CD4-positive, alpha-beta T cell (primary cell): ENCODE measurements around the gene GAREM1. TPM values are rescaled to one million over a fixed set of nuclear protein-coding genes. Genes with fewer than 3 reads are reported as not detected.
"Not testable (repeated sequence)": the region's sequence is repeated elsewhere in the genome, so short reads cannot be mapped to it uniquely, and the experiment has no call there.

Experiments
- ATAC-seq: fragments of 200-7000 bp; cut with Tn5 transposase; one replicate; pipeline ENCODE4 v1.10.0; 2022; ENCODE audit warnings: mild to moderate bottlenecking; ENCODE audit not compliant: poor library complexity
- CTCF ChIA-PET: fragments of 350-600 bp; sonication (Branson Sonifier 250); formaldehyde crosslinking; loops from one replicate; lab custom pipeline; 2021; ENCODE audit warnings: antibody characterized with exemption, inconsistent platforms; lab: Charles Lee
- POLR2A ChIA-PET: fragments of 350-600 bp; sonication (Branson Sonifier 250); formaldehyde crosslinking; loops from one replicate; lab custom pipeline; 2021; ENCODE audit warnings: antibody characterized with exemption, inconsistent platforms; lab: Charles Lee
- DNase-seq, 14 experiments: peaks; one replicate each; pipeline ENCODE4 v3.0.0-alpha.2; 2013 to 2020; ENCODE audit warnings: mixed read lengths in 2 of 14
- H3K27ac ChIP-seq, 2 donors: one replicate each; pipeline versions ENCODE4 v1.5.1 to v1.7.0; 2013; ENCODE audit warnings: low read length in 2 of 2, low read depth in 1 of 2, mild to moderate bottlenecking in 1 of 2
- H3K27me3 ChIP-seq, 2 experiments: 1 replicate in 1 of 2; 2 replicates in 1 of 2; pipeline versions ENCODE4 v1.6.1 to v1.7.0; 2013; ENCODE audit warnings: low read length in 2 of 2, control low read depth in 1 of 2, mild to moderate bottlenecking in 1 of 2, moderate library complexity in 1 of 2; ENCODE audit not compliant: insufficient read depth in 2 of 2, control insufficient read depth in 1 of 2
- H3K36me3 ChIP-seq: one replicate; pipeline ENCODE4 v1.6.1; 2013; ENCODE audit warnings: low read length, control low read depth; ENCODE audit not compliant: insufficient read depth
- H3K4me1 ChIP-seq: one replicate; pipeline ENCODE4 v1.6.1; 2013; ENCODE audit warnings: low read length, control low read depth; ENCODE audit not compliant: insufficient read depth
- H3K4me3 ChIP-seq: one replicate; pipeline ENCODE4 v1.5.1; 2013; ENCODE audit warnings: mild to moderate bottlenecking, low read length, moderate library complexity
- H3K9me3 ChIP-seq, 2 experiments: 1 replicate in 1 of 2; 2 replicates in 1 of 2; pipeline versions ENCODE4 v1.6.1 to v1.7.0; 2013; ENCODE audit warnings: low read length in 2 of 2, mild to moderate bottlenecking in 2 of 2, control low read depth in 1 of 2, moderate library complexity in 1 of 2; ENCODE audit not compliant: control insufficient read depth in 1 of 2, insufficient read depth in 1 of 2
- H3K27ac Mint-ChIP-seq: one replicate; pipeline ENCODE4 v1.8.0; 2020; ENCODE audit warnings: mixed read lengths
- H3K27me3 Mint-ChIP-seq: one replicate; pipeline ENCODE4 v1.8.0; 2021; ENCODE audit warnings: mixed read lengths
- H3K36me3 Mint-ChIP-seq: one replicate; pipeline ENCODE4 v1.8.0; 2021; ENCODE audit warnings: low read depth, mixed read lengths
- H3K4me1 Mint-ChIP-seq: one replicate; pipeline ENCODE4 v1.8.0; 2021; ENCODE audit warnings: low read depth, mixed read lengths
- H3K4me3 Mint-ChIP-seq: one replicate; pipeline ENCODE4 v1.8.0; 2020; ENCODE audit warnings: mild to moderate bottlenecking, mixed read lengths
- H3K9me3 Mint-ChIP-seq: one replicate; pipeline ENCODE4 v1.8.0; 2020; ENCODE audit warnings: mixed read lengths
- CTCF ChIP-seq: fragments of 200-600 bp; IDR thresholded peaks from one replicate; pipeline ENCODE4 v1.8.0; 2022; ENCODE audit warnings: antibody characterized with exemption, mild to moderate bottlenecking
- intact Hi-C, 2 experiments: fragments of 100-400 bp; cut with DNase I in 1 of 2; cut with micrococcal nuclease in 1 of 2; formaldehyde crosslinking; loops; one replicate each; pipeline versions ENCODE4 v1.15.1 to v1.9.0; 2023 to 2025; cut with DNase I, micrococcal nuclease
- total RNA-seq, 174 experiments: library from RNA in 2 of 174; stranded (reverse) in 2 of 174; gene quantifications; one replicate each; pipeline ENCODE4 v1.2.3 and lab custom pipeline; 2021 to 2026

Gene GAREM1
- total RNA-seq, 2 experiments from 2014 or later = 0.14 to 0.34 TPM

- ChIA-PET POLR2A (no interaction called here), CTCF (no interaction called here)
- DNase-seq (no peak), ATAC-seq (no peak)
- no peaks in the 10 kb centered on the region for H3K27me3 ChIP-seq
- no peak for TF ChIP-seq CTCF
- Mint-ChIP-seq H3K9me3 (no peaks in the 10 kb centered on the region), H3K4me1 (no peaks in the 10 kb centered on the region), H3K27me3 (peaks cover 25% of the 10 kb centered on the region), H3K27ac (no peak overlapping the region), H3K4me3 (no peak overlapping the region), H3K36me3 (no peaks in the 10 kb centered on the region)
- H3K4me1 ChIP-seq = no peaks in the 10 kb centered on the region
- H3K4me3 ChIP-seq = no peak overlapping the region
- intact Hi-C loops = no loop called here
- H3K36me3 ChIP-seq = no peaks in the 10 kb centered on the region
- no peak overlapping the region for H3K27ac ChIP-seq
- H3K9me3 ChIP-seq = no peaks in the 10 kb centered on the region
These were observed 173.8 kb downstream of the GAREM1 start for GRCh38 chr18:32296851-32297250.

- H3K4me3 ChIP-seq = no peak overlapping the region
- H3K4me1 Mint-ChIP-seq = no peaks in the 10 kb centered on the region
- intact Hi-C loops = no loop called here
- H3K4me3 Mint-ChIP-seq = no peak overlapping the region
- ATAC-seq (no peak), DNase-seq (no peak)
- ChIA-PET CTCF (no interaction called here), POLR2A (no interaction called here)
- no peaks in the 10 kb centered on the region for H3K27me3 ChIP-seq
- no peaks in the 10 kb centered on the region for H3K36me3 ChIP-seq
- H3K27me3 Mint-ChIP-seq = peaks cover 29% of the 10 kb centered on the region
- no peaks in the 10 kb centered on the region for H3K9me3 ChIP-seq
- H3K36me3 Mint-ChIP-seq = no peaks in the 10 kb centered on the region
- no peaks in the 10 kb centered on the region for H3K9me3 Mint-ChIP-seq
- H3K4me1 ChIP-seq = no peaks in the 10 kb centered on the region
- H3K27ac Mint-ChIP-seq = no peak overlapping the region
- H3K27ac ChIP-seq = no peak overlapping the region
- TF ChIP-seq CTCF = no peak
These were observed 175.1 kb downstream of the GAREM1 start for GRCh38 chr18:32295604-32296003.

GRCh38 chr18:32293107-32293506 is 177.6 kb downstream of the GAREM1 start:
- ATAC-seq (no peak), DNase-seq (no peak)
- Mint-ChIP-seq H3K9me3 (no peaks in the 10 kb centered on the region), H3K36me3 (no peaks in the 10 kb centered on the region), H3K4me3 (no peak overlapping the region), H3K4me1 (no peaks in the 10 kb centered on the region), H3K27ac (no peak overlapping the region), H3K27me3 (peaks cover 30% of the 10 kb centered on the region)
- no peak overlapping the region for H3K4me3 ChIP-seq
- CTCF ChIA-PET = no interaction called here
- TF ChIP-seq CTCF = no peak
- H3K27me3 ChIP-seq = no peaks in the 10 kb centered on the region
- intact Hi-C loops = no loop called here
- H3K9me3 ChIP-seq = no peaks in the 10 kb centered on the region
- POLR2A ChIA-PET = no interaction called here
- H3K27ac ChIP-seq = no peak overlapping the region
- no peaks in the 10 kb centered on the region for H3K4me1 ChIP-seq
- no peaks in the 10 kb centered on the region for H3K36me3 ChIP-seq

- H3K27ac Mint-ChIP-seq, H3K4me3 ChIP-seq, H3K36me3 ChIP-seq, POLR2A ChIA-PET, H3K9me3 Mint-ChIP-seq, intact Hi-C loops, H3K27me3 ChIP-seq, H3K4me1 Mint-ChIP-seq, ATAC-seq, H3K27ac ChIP-seq, H3K36me3 Mint-ChIP-seq, H3K9me3 ChIP-seq, H3K4me1 ChIP-seq, CTCF ChIA-PET, DNase-seq, H3K4me3 Mint-ChIP-seq: not testable (repeated sequence)
- H3K27me3 Mint-ChIP-seq = peaks cover 20% of the 10 kb centered on the region
These were observed 179.1 kb downstream of the GAREM1 start for GRCh38 chr18:32291623-32292022.
